Measurements from ENCODE around the gene HOXA7. TPM values are rescaled to one million over a fixed set of nuclear protein-coding genes. Genes with fewer than 3 reads are reported as not detected.

HOXA7 gene
- total and polyA plus RNA-seq, 2 experiments from 2014 or later = 0.24 TPM; not detected in 1

GRCh38 chr7:27132978-27133377 lies 23.5 kb downstream of the HOXA7 start (continued):
- no peak for TF ChIP-seq ZNF462 (CRISPR knock-in tag; IDR thresholded peaks at IDR 0.05)

GRCh38 chr7:27132214-27132613 lies 24.3 kb downstream of the HOXA7 start:
- H3K9me2 ChIP-seq (ENCODE audit: insufficient read depth) = no peaks in the 10 kb centered on the region
- peaks cover 57% of the 10 kb centered on the region for H4K20me1 ChIP-seq (replicated peaks; ENCODE audit: insufficient read depth)
- H3K4me2 ChIP-seq = no peak overlapping the region
- DNase-seq (ENCODE audit: low spot score) (no peak), ATAC-seq (no peak)
- H3K27me3 Mint-ChIP-seq (ENCODE audit: insufficient read depth, low read depth, poor library complexity) = peaks cover 96% of the 10 kb centered on the region
- H3K4me1 ChIP-seq (ENCODE audit: insufficient read depth) = peaks cover 7% of the 10 kb centered on the region; the same call in 1 of the 2 replicates
- no peak for TF ChIP-seq NANOG (IDR thresholded peaks at IDR 0.05; ENCODE audit: borderline replicate concordance)
- TF ChIP-seq JUNB (IDR thresholded peaks at IDR 0.05; ENCODE audit: unreplicated experiment) = no peak
- no peak for TF ChIP-seq CREB1 (CRISPR knock-in tag; IDR thresholded peaks at IDR 0.05; ENCODE audit: low read depth)
- TF ChIP-seq ZNF331 (CRISPR knock-in tag; IDR thresholded peaks at IDR 0.05; ENCODE audit: low read depth) = no peak
- no peak for TF ChIP-seq EZH2phosphoT487 (IDR thresholded peaks at IDR 0.05; ENCODE audit: unreplicated experiment)
- TF ChIP-seq REST (IDR thresholded peaks at IDR 0.05; ENCODE audit: unreplicated experiment) = no peak
- no peak for TF ChIP-seq ZNF114 (CRISPR knock-in tag; IDR thresholded peaks at IDR 0.05)
- TF ChIP-seq EZH2 (IDR thresholded peaks at IDR 0.05; ENCODE audit: low read depth, unreplicated experiment) = no peak
- no peak for TF ChIP-seq ETS1 (IDR thresholded peaks at IDR 0.05)
- no peak for TF ChIP-seq CTCF (conservative IDR thresholded peaks at IDR 0.05; ENCODE audit: low read depth in 2 of 2)
- TF ChIP-seq POLR2AphosphoS5 (IDR thresholded peaks at IDR 0.05; ENCODE audit: low read depth) = no peak
- peaks cover 100% of the 10 kb centered on the region for H3K27me3 ChIP-seq (ENCODE audit: insufficient read depth)
- H3K4me3 ChIP-seq = no peak overlapping the region
- H3K27ac Mint-ChIP-seq = no peak overlapping the region
- no peaks in the 10 kb centered on the region for H3K36me3 ChIP-seq (ENCODE audit: insufficient read depth)
- H3K27ac ChIP-seq (ENCODE audit: low read depth) = no peak overlapping the region
- no peak overlapping the region for H3K4me3 Mint-ChIP-seq
- no peaks in the 10 kb centered on the region; the same call in 2 of the 3 replicates for H3K9me3 Mint-ChIP-seq
- no peak overlapping the region for H2AFZ ChIP-seq
- H3K36me3 Mint-ChIP-seq (ENCODE audit: low read depth) = no peaks in the 10 kb centered on the region
- H3K4me1 Mint-ChIP-seq = no peaks in the 10 kb centered on the region; the same call in 2 of the 3 replicates
- peaks cover 46% of the 10 kb centered on the region for H3F3A ChIP-seq (replicated peaks; ENCODE audit: low read depth)
- H3K79me2 ChIP-seq (replicated peaks; ENCODE audit: insufficient read depth) = no peaks in the 10 kb centered on the region

Measured in GM23338 (cell line).